Esophagus muscularis mucosa (tissue), 3 donors: ENCODE results near the gene PHLDA2.

Experiments
- POLR2A ChIP-seq: fragments of 450-650 bp; IDR thresholded peaks from one replicate; pipeline ENCODE4 v1.6.1; 2017; ENCODE audit warnings: antibody characterized with exemption, moderate library complexity, mild to moderate bottlenecking, low read depth
- TF ChIP-seq, protein P1 (sequence below), 3 experiments: fragments of 200-600 bp in 2 of 3; fragments of 450-650 bp in 1 of 3; sonication (generic) in 2 of 3; IDR thresholded peaks; one replicate each; pipeline ENCODE4 v1.5.1; 2017 to 2019; ENCODE audit warnings: antibody characterized with exemption in 3 of 3, mild to moderate bottlenecking in 2 of 3, moderate library complexity in 1 of 3

DNA sequence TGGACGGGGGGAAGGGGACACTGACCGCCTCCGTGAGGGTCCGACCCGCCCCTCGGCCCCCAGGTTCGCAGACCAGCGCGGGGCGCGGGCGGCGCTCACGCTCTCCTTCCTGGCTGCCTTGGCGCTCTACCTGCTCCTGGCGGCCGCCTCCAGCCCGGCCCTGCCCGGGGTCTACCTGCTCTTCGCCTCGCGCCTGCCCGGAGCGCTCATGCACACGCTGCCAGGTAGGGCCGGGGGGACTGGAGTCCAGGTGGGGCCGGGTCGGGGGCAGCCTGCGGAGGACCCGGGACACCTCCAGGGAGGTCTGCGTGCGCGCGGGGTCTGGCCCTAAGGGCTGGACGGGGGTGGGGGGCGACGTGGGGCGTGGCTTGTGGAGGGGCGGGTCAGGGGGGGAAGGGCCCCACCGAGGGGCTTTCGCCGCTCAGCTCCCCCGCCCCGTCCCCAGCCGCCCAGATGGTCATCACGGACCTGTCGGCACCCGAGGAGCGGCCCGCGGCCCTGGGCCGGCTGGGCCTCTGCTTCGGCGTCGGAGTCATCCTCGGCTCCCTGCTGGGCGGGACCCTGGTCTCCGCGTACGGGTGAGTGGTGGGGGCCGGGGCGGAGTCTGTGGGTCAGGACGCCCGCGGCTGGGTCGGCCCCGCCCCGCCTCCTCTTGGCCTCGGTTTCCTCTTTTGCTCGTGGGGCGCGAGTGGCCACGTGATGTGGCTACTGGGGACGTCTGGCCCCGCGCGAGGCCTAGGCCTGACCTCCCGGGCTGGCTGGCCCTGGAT lies 19.9 kb downstream of the PHLDA2 start:
- TF ChIP-seq, protein P1, sequence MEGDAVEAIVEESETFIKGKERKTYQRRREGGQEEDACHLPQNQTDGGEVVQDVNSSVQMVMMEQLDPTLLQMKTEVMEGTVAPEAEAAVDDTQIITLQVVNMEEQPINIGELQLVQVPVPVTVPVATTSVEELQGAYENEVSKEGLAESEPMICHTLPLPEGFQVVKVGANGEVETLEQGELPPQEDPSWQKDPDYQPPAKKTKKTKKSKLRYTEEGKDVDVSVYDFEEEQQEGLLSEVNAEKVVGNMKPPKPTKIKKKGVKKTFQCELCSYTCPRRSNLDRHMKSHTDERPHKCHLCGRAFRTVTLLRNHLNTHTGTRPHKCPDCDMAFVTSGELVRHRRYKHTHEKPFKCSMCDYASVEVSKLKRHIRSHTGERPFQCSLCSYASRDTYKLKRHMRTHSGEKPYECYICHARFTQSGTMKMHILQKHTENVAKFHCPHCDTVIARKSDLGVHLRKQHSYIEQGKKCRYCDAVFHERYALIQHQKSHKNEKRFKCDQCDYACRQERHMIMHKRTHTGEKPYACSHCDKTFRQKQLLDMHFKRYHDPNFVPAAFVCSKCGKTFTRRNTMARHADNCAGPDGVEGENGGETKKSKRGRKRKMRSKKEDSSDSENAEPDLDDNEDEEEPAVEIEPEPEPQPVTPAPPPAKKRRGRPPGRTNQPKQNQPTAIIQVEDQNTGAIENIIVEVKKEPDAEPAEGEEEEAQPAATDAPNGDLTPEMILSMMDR (IDR thresholded peaks at IDR 0.05): no peak
- no peak for TF ChIP-seq POLR2A
